HG03354 (cell line): Measurements from ENCODE around the gene F10.
"Not testable (repeated sequence)": the region's sequence is repeated elsewhere in the genome, so short reads cannot be mapped to it uniquely, and the experiment has no call there.

Source experiments
- ATAC-seq: cut with Tn5 transposase; IDR thresholded peaks from one replicate; pipeline ENCODE4 v1.9.1; 2021; ENCODE audit warnings: mild to moderate bottlenecking; ENCODE audit not compliant: unreplicated experiment, poor library complexity, severe bottlenecking

F10 gene

GRCh38 chr13:113122550-113123225 is at the start of gene F10:
TSS of gene F10 (plus strand) at chr13:113122799. CDS start at chr13:113122856, 57 bp downstream.
- no peak for ATAC-seq

GRCh38 chr13:113073942-113074341 is 48.7 kb upstream of the F10 start:
- ATAC-seq: no peak

GRCh38 chr13:113074401-113074800 is 48.2 kb upstream of the F10 start:
- ATAC-seq: no peak

GRCh38 chr13:113074876-113075275 is 47.7 kb upstream of the F10 start:
- no peak for ATAC-seq

- no peak for ATAC-seq
Measured at GRCh38 chr13:113075711-113076110, 46.9 kb upstream of the F10 start.

- no peak for ATAC-seq
Measured at GRCh38 chr13:113076681-113077401, 45.8 kb upstream of the F10 start.

- no peak for ATAC-seq
Measured at GRCh38 chr13:113077566-113077952, 45.0 kb upstream of the F10 start.

GRCh38 chr13:113077953-113078901 is 44.4 kb upstream of the F10 start:
- no peak for ATAC-seq

GRCh38 chr13:113078902-113079780 is 43.5 kb upstream of the F10 start:
- ATAC-seq: no peak

- not testable (repeated sequence) for ATAC-seq
Measured at GRCh38 chr13:113079781-113080080, 42.9 kb upstream of the F10 start.

- ATAC-seq: no peak
Measured at GRCh38 chr13:113080361-113080831, 42.2 kb upstream of the F10 start.

GRCh38 chr13:113080901-113081521 is 41.6 kb upstream of the F10 start:
- ATAC-seq: no peak

GRCh38 chr13:113082198-113083021 is 40.2 kb upstream of the F10 start:
- ATAC-seq: no peak

GRCh38 chr13:113083022-113083373 is 39.6 kb upstream of the F10 start:
- ATAC-seq: no peak

GRCh38 chr13:113083402-113084061 is 39.1 kb upstream of the F10 start:
- ATAC-seq: no peak

- no peak for ATAC-seq
Measured at GRCh38 chr13:113084094-113084942, 38.3 kb upstream of the F10 start.

- no peak for ATAC-seq
Measured at GRCh38 chr13:113084943-113085540, 37.6 kb upstream of the F10 start.
